ENCODE results near the gene FOXO1.

The FOXO1 gene

GRCh38 chr13:40653527-40654318 lies 12.7 kb downstream of the FOXO1 start:
- H3K9ac ChIP-seq (ENCODE audit: low read depth, low read length), result peak overlapping the region; percentile 27; the same call in 1 of the 2 replicates
- H3K36me3 ChIP-seq (ENCODE audit: insufficient read depth, low read depth, low read length), result no peaks in the 10 kb centered on the region; the same call in 1 of the 2 replicates
- peaks cover 41% of the 10 kb centered on the region for H3K4me1 ChIP-seq (ENCODE audit: insufficient read depth, low read length)
- peak overlapping the region; percentile 21; the same call in 1 of the 2 replicates for H3K4me3 ChIP-seq (ENCODE audit: low read length)
- H3K27me3 ChIP-seq (ENCODE audit: insufficient read depth, low read length), result no peaks in the 10 kb centered on the region
- peak overlapping the region; percentile 41 for H3K27ac ChIP-seq (ENCODE audit: low read length)
- H3K9me3 ChIP-seq (ENCODE audit: insufficient read depth, low read depth, low read length), result no peaks in the 10 kb centered on the region; the same call in 1 of the 2 replicates

- peak overlapping the region; percentile 42; the same call in 1 of the 2 replicates for H3K4me3 ChIP-seq (ENCODE audit: low read length)
- peak overlapping the region; percentile 64; the same call in 1 of the 2 replicates for H3K9ac ChIP-seq (ENCODE audit: low read depth, low read length)
- H3K9me3 ChIP-seq (ENCODE audit: insufficient read depth, low read depth, low read length), result no peaks in the 10 kb centered on the region; the same call in 1 of the 2 replicates
- H3K4me1 ChIP-seq (ENCODE audit: insufficient read depth, low read length), result peaks cover 47% of the 10 kb centered on the region
- H3K27ac ChIP-seq (ENCODE audit: low read length), result peak overlapping the region; percentile 43
- H3K36me3 ChIP-seq (ENCODE audit: insufficient read depth, low read depth, low read length), result no peaks in the 10 kb centered on the region
- H3K27me3 ChIP-seq (ENCODE audit: insufficient read depth, low read length), result no peaks in the 10 kb centered on the region
These were observed 13.9 kb downstream of the FOXO1 start for GRCh38 chr13:40652588-40652940.

- peak overlapping the region; percentile 42; the same call in 1 of the 2 replicates for H3K4me3 ChIP-seq (ENCODE audit: low read length)
- H3K9me3 ChIP-seq (ENCODE audit: insufficient read depth, low read depth, low read length), result no peaks in the 10 kb centered on the region
- peaks cover 49% of the 10 kb centered on the region for H3K4me1 ChIP-seq (ENCODE audit: insufficient read depth, low read length)
- no peaks in the 10 kb centered on the region for H3K36me3 ChIP-seq (ENCODE audit: insufficient read depth, low read depth, low read length)
- no peaks in the 10 kb centered on the region for H3K27me3 ChIP-seq (ENCODE audit: insufficient read depth, low read length)
- H3K27ac ChIP-seq (ENCODE audit: low read length), result peak overlapping the region; percentile 43
- H3K9ac ChIP-seq (ENCODE audit: low read depth, low read length), result peak overlapping the region; percentile 64; the same call in 1 of the 2 replicates
These were observed 14.4 kb downstream of the FOXO1 start for GRCh38 chr13:40651866-40652587.

- Histone ChIP-seq H3K27ac (ENCODE audit: low read length) (no peak overlapping the region), H3K9ac (ENCODE audit: low read depth, low read length) (no peak overlapping the region; the same call in 1 of the 2 replicates), H3K36me3 (ENCODE audit: insufficient read depth, low read depth, low read length) (no peaks in the 10 kb centered on the region), H3K9me3 (ENCODE audit: insufficient read depth, low read depth, low read length) (no peaks in the 10 kb centered on the region), H3K4me1 (ENCODE audit: insufficient read depth, low read length) (peaks cover 63% of the 10 kb centered on the region), H3K27me3 (ENCODE audit: insufficient read depth, low read length) (no peaks in the 10 kb centered on the region), H3K4me3 (ENCODE audit: low read length) (no peak overlapping the region)
These were observed 17.6 kb downstream of the FOXO1 start for GRCh38 chr13:40648841-40649240.

GRCh38 chr13:40648040-40648439 lies 18.4 kb downstream of the FOXO1 start:
- Histone ChIP-seq H3K36me3 (ENCODE audit: insufficient read depth, low read depth, low read length) (no peaks in the 10 kb centered on the region), H3K9ac (ENCODE audit: low read depth, low read length) (no peak overlapping the region), H3K27ac (ENCODE audit: low read length) (no peak overlapping the region), H3K9me3 (ENCODE audit: insufficient read depth, low read depth, low read length) (no peaks in the 10 kb centered on the region), H3K4me1 (ENCODE audit: insufficient read depth, low read length) (peaks cover 57% of the 10 kb centered on the region), H3K27me3 (ENCODE audit: insufficient read depth, low read length) (no peaks in the 10 kb centered on the region), H3K4me3 (ENCODE audit: low read length) (no peak overlapping the region)

- peaks cover 47% of the 10 kb centered on the region for H3K4me1 ChIP-seq (ENCODE audit: insufficient read depth, low read length)
- H3K36me3 ChIP-seq (ENCODE audit: insufficient read depth, low read depth, low read length), result no peaks in the 10 kb centered on the region
- H3K9ac ChIP-seq (ENCODE audit: low read depth, low read length), result no peak overlapping the region
- H3K27me3 ChIP-seq (ENCODE audit: insufficient read depth, low read length), result no peaks in the 10 kb centered on the region
- no peak overlapping the region for H3K27ac ChIP-seq (ENCODE audit: low read length)
- H3K9me3 ChIP-seq (ENCODE audit: insufficient read depth, low read depth, low read length), result no peaks in the 10 kb centered on the region
- H3K4me3 ChIP-seq (ENCODE audit: low read length), result no peak overlapping the region
These were observed 21.4 kb downstream of the FOXO1 start for GRCh38 chr13:40644838-40645604.

- no peaks in the 10 kb centered on the region for H3K27me3 ChIP-seq (ENCODE audit: insufficient read depth, low read length)
- H3K27ac ChIP-seq (ENCODE audit: low read length), result no peak overlapping the region
- peaks cover 40% of the 10 kb centered on the region; the same call in 1 of the 2 replicates for H3K4me1 ChIP-seq (ENCODE audit: insufficient read depth, low read length)
- no peak overlapping the region for H3K4me3 ChIP-seq (ENCODE audit: low read length)
- no peaks in the 10 kb centered on the region for H3K36me3 ChIP-seq (ENCODE audit: insufficient read depth, low read depth, low read length)
- no peaks in the 10 kb centered on the region for H3K9me3 ChIP-seq (ENCODE audit: insufficient read depth, low read depth, low read length)
- no peak overlapping the region for H3K9ac ChIP-seq (ENCODE audit: low read depth, low read length)
These were observed 25.5 kb downstream of the FOXO1 start for GRCh38 chr13:40640845-40641458.

- no peaks in the 10 kb centered on the region for H3K27me3 ChIP-seq (ENCODE audit: insufficient read depth, low read length)
- H3K4me3 ChIP-seq (ENCODE audit: low read length), result no peak overlapping the region
- H3K27ac ChIP-seq (ENCODE audit: low read length), result no peak overlapping the region
- no peaks in the 10 kb centered on the region for H3K36me3 ChIP-seq (ENCODE audit: insufficient read depth, low read depth, low read length)
- H3K9ac ChIP-seq (ENCODE audit: low read depth, low read length), result no peak overlapping the region
- no peaks in the 10 kb centered on the region for H3K9me3 ChIP-seq (ENCODE audit: insufficient read depth, low read depth, low read length)
- peaks cover 35% of the 10 kb centered on the region; the same call in 1 of the 2 replicates for H3K4me1 ChIP-seq (ENCODE audit: insufficient read depth, low read length)
These were observed 26.2 kb downstream of the FOXO1 start for GRCh38 chr13:40640202-40640601.

GRCh38 chr13:40639221-40639681 lies 27.2 kb downstream of the FOXO1 start:
- Histone ChIP-seq H3K36me3 (ENCODE audit: insufficient read depth, low read depth, low read length) (no peaks in the 10 kb centered on the region), H3K4me3 (ENCODE audit: low read length) (no peak overlapping the region), H3K9me3 (ENCODE audit: insufficient read depth, low read depth, low read length) (no peaks in the 10 kb centered on the region), H3K27ac (ENCODE audit: low read length) (no peak overlapping the region), H3K27me3 (ENCODE audit: insufficient read depth, low read length) (no peaks in the 10 kb centered on the region), H3K9ac (ENCODE audit: low read depth, low read length) (no peak overlapping the region), H3K4me1 (ENCODE audit: insufficient read depth, low read length) (peaks cover 28% of the 10 kb centered on the region; the same call in 1 of the 2 replicates)

GRCh38 chr13:40637643-40638042 lies 28.8 kb downstream of the FOXO1 start:
- H3K27me3 ChIP-seq (ENCODE audit: insufficient read depth, low read length), result no peaks in the 10 kb centered on the region
- no peak overlapping the region for H3K9ac ChIP-seq (ENCODE audit: low read depth, low read length)
- H3K4me3 ChIP-seq (ENCODE audit: low read length), result no peak overlapping the region
- H3K9me3 ChIP-seq (ENCODE audit: insufficient read depth, low read depth, low read length), result no peaks in the 10 kb centered on the region
- peaks cover 26% of the 10 kb centered on the region; the same call in 1 of the 2 replicates for H3K4me1 ChIP-seq (ENCODE audit: insufficient read depth, low read length)
- no peak overlapping the region for H3K27ac ChIP-seq (ENCODE audit: low read length)
- H3K36me3 ChIP-seq (ENCODE audit: insufficient read depth, low read depth, low read length), result no peaks in the 10 kb centered on the region

All from iPS-20b (cell line).